ENCODE data around the gene ADGRV1. TPM values are rescaled to one million over a fixed set of nuclear protein-coding genes. Genes with fewer than 3 reads are reported as not detected.

Gene ADGRV1
- total RNA-seq, 4 donors from 2014 or later: 0.25 to 0.60 (median 0.56) TPM; not detected in 1

DNA sequence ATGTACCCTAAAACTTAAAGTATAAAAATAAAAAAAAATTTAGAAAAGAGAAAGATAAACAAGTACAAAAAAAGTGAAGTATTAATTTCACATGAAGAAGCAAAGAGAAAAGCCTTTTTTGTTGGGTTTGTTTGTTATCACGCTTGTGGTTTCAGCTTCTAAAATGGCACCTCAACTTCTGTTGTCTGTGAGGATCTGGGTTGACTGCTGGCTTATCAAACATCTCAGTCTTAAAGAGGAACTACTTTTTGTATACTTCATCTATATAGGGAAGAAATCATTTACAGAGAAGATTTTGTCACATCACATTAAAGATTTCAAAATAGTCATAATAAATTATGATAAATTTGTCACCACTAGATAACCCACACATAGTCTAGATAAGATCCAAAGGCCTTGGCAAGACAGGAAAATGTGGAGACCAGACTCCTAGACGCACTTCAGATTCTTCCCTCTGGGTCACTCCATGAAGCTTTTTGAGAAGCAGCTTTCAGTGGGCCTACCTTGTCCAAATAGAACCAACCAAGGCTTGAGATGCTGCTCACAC lies 8.8 kb upstream of the ADGRV1 start:
- DNase-seq (ENCODE audit: low spot score) (no peak), ATAC-seq (ENCODE audit: low FRiP score) (no peak)
- TF ChIP-seq, protein P1, sequence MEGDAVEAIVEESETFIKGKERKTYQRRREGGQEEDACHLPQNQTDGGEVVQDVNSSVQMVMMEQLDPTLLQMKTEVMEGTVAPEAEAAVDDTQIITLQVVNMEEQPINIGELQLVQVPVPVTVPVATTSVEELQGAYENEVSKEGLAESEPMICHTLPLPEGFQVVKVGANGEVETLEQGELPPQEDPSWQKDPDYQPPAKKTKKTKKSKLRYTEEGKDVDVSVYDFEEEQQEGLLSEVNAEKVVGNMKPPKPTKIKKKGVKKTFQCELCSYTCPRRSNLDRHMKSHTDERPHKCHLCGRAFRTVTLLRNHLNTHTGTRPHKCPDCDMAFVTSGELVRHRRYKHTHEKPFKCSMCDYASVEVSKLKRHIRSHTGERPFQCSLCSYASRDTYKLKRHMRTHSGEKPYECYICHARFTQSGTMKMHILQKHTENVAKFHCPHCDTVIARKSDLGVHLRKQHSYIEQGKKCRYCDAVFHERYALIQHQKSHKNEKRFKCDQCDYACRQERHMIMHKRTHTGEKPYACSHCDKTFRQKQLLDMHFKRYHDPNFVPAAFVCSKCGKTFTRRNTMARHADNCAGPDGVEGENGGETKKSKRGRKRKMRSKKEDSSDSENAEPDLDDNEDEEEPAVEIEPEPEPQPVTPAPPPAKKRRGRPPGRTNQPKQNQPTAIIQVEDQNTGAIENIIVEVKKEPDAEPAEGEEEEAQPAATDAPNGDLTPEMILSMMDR (IDR thresholded peaks at IDR 0.05): no peak

DNA sequence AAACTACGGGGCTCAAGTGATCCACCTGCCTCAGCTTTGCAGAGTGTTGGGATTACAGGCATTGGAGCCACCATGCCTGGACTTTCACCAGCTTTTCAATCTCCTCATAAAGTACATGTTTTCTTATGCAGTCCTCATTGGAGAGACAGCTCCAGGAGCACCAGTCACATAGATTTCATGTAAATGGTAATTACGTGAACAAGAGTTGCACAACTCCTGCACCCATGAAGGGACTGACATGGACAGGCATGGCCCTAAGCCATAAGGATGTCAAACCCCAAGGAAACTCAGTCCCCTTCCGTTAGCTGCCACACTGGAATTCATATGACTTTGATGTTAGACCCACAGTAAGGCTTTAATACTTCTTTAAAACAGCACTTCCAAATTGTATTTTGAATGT lies 7.6 kb upstream of the ADGRV1 start:
- TF ChIP-seq, protein P1 (IDR thresholded peaks at IDR 0.05): no peak
- DNase-seq (ENCODE audit: low spot score) (no peak), ATAC-seq (ENCODE audit: low FRiP score) (no peak)

DNA sequence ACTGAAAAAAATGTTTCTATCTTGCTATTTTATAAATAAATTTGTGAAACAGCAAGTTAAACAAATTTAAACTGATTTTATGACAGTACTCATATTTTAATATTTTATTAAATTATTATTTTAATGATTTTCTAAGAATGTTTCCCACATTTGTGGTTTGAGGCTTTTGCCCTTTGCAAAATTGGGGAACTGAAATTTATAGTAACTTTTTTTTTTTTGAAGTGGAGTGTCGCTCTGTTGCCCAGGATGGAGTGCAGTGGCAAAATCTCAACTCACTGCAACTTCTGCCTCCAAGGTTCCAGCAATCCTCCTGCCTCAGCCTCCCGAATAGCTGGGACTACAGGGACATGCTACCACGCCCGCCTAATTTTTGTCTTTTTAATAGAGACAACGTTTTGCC lies 7.2 kb upstream of the ADGRV1 start:
- DNase-seq (ENCODE audit: low spot score): no peak
- TF ChIP-seq, protein P1 (IDR thresholded peaks at IDR 0.05): no peak
- no peak for ATAC-seq (ENCODE audit: low FRiP score)

DNA sequence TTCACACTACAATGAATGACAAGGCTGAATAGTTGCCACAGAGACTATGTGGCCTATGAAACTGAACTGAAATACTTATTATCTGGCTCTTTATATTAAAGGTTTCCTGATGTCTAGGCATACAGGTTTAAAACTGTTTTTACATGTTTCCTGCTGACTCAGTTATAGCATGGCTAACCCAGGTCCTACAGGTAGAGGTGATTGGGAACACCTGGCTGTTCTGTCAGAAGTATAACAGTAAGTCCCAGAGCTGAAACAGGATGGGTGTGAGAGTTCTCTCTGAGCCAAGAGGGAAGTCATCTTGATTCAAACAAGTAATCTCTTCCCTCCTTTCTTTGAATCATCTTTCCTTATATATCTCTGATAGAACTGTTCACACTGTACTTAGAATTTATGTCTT lies 4.9 kb upstream of the ADGRV1 start:
- DNase-seq (ENCODE audit: low spot score): no peak
- no peak for ATAC-seq (ENCODE audit: low FRiP score)
- TF ChIP-seq, protein P1 (IDR thresholded peaks at IDR 0.05): no peak

DNA sequence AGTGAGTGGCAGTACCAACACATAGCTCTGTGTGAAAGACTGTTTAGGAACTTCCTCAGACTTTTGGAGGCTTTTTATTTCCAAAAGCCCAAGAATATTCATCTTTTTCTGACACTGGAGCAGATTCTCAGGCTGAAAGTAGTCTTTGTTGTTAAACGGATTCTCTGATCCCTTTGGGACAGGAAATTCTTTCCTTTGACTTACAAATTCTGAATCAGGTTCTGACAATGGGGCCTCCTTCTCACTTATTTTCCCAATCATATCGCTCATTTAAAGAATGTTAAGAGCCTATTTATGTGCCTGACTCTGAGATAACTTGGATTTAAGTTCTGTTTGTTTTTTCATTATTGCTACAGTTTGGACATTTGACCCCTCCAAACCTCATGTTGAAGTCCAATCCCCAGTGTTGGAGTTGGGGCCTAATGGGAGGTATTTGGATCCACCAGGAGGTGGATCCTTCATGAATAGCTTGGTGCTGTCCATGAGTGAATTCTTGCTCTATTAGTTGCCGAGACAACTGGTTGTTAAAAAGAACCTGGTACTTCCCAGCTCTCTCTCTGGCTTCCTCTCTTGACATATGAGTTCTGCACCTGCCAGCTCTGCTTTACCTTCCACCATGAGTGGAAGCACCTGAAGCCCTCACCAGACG lies 4.1 kb upstream of the ADGRV1 start:
- DNase-seq (ENCODE audit: low spot score) (no peak), ATAC-seq (ENCODE audit: low FRiP score) (no peak)
- TF ChIP-seq, protein P1 (IDR thresholded peaks at IDR 0.05): no peak

DNA sequence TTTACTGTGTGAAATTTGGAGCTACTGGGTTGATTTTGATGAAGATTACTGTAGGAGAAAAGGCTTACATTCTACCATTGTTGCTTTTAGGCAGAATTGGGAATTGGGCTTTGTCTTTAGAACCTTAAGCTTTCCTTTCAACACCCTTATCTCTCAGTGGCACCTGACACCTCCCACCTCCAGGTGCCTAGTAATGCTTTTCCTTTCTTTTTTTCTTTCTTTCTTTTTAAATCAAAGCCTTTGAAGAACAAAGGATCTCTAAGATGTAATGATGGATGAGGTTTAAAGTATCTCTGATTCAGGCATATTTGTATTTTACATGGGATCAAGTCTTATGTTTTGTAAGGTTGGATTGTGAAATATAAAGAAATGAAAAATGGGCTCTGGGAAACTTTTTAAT lies 2.9 kb upstream of the ADGRV1 start:
- TF ChIP-seq, protein P1 (IDR thresholded peaks at IDR 0.05): no peak
- DNase-seq (ENCODE audit: low spot score) (no peak), ATAC-seq (ENCODE audit: low FRiP score) (no peak)

DNA sequence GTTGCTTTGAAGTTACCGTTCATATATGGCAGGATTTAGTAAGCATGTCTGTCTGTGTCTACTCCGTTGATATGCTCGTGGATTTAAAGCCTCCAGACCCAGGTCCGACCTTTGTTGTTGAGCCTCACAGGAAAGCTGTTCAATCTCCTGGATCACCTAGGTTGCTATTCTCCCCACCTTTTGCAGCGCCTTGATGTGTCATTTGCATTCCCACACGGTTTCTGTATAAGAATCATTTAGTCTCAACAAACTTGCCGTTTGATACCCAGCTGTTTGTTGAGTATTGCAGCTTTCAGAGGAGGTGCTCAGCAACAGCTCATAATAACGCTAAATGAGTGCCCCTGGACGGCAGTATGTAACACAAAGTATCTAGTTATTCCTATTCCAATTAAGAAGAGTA lies 1.2 kb upstream of the ADGRV1 start:
- no peak for ATAC-seq (ENCODE audit: low FRiP score)
- DNase-seq (ENCODE audit: low spot score): no peak
- TF ChIP-seq, protein P1 (IDR thresholded peaks at IDR 0.05): no peak

All from omental fat pad (tissue), 4 donors.